K562 (cell line): ENCODE data around the gene PARD3. TPM values are rescaled to one million over a fixed set of nuclear protein-coding genes. Genes with fewer than 3 reads are reported as not detected.
"Not testable (repeated sequence)": the region's sequence is repeated elsewhere in the genome, so short reads cannot be mapped to it uniquely, and the experiment has no call there.

Experiments
- ATAC-seq: fragments of 200-7000 bp; cut with Tn5 transposase; 3 replicates; pipeline ENCODE4 v1.9.1; 2020; ENCODE audit warnings: moderate library complexity
- BruUV-seq: library from RNA; stranded (reverse); fragments of 400-500 nt; replicated peaks from 2 replicates; lab custom pipeline; 2021; lab: Mats Ljungman, UMichigan
- CTCF ChIA-PET: fragments of 300-600 bp; formaldehyde crosslinking; extraction: SDS; loops from one replicate; lab custom pipeline; 2021; ENCODE audit warnings: low intra/inter-chr PET ratio; lab: Yijun Ruan, JAX
- POLR2A ChIA-PET: fragments of 300-600, 350-650 bp; sonication (Branson Sonifier 250); formaldehyde crosslinking; extraction: SDS; loops from one replicate; lab custom pipeline; 2021; ENCODE audit warnings: antibody characterized with exemption, inconsistent platforms; lab: Yijun Ruan, JAX
- DNase-seq, 4 experiments: peaks; one replicate each; pipeline versions ENCODE4 v3.0.0 to v3.0.0-alpha.2; 2011 to 2018; ENCODE audit warnings: low spot score in 3 of 4, mixed read lengths in 3 of 4; ENCODE audit errors: extremely low read depth in 1 of 4
- FAIRE-seq: peaks from 2 replicates; lab custom pipeline; 2011; peaks lifted over from hg19 to GRCh38; lab: Jason Lieb, UNC
- H2AFZ ChIP-seq: 2 replicates; pipeline ENCODE4 v1.6.0; 2011; ENCODE audit warnings: low read depth, low read length, control low read depth, inconsistent platforms
- H3K27ac ChIP-seq: fragments of 200-600 bp; 3 replicates; pipeline ENCODE4 v1.8.0; 2011; ENCODE audit warnings: low read depth, mild to moderate bottlenecking, control low read depth, inconsistent platforms, low read length, moderate library complexity, mixed read lengths; ENCODE audit errors: extremely low read depth
- H3K27me3 ChIP-seq, 2 experiments: fragments of 300-600 bp in 1 of 2; 2 replicates in 1 of 2; 3 replicates in 1 of 2; pipeline versions ENCODE4 v1.6.0 to v1.8.0; 2011; ENCODE audit warnings: inconsistent platforms in 2 of 2, low read length in 2 of 2, mild to moderate bottlenecking in 1 of 2, mixed read lengths in 1 of 2, moderate library complexity in 1 of 2; ENCODE audit not compliant: control insufficient read depth in 2 of 2, insufficient read depth in 2 of 2
- H3K36me3 ChIP-seq: fragments of 300-600 bp; 3 replicates; pipeline ENCODE4 v1.8.0; 2011; ENCODE audit warnings: mild to moderate bottlenecking, low read length, inconsistent platforms; ENCODE audit not compliant: control insufficient read depth, insufficient read depth
- H3K4me1 ChIP-seq, 2 experiments: fragments of 200-600 bp in 1 of 2; replicated peaks in 1 of 2; 2 replicates in 1 of 2; 3 replicates in 1 of 2; pipeline versions ENCODE4 v1.5.1 to v1.8.0; 2011; ENCODE audit warnings: inconsistent platforms in 2 of 2, low read length in 2 of 2, mild to moderate bottlenecking in 1 of 2, mixed read lengths in 1 of 2, moderate library complexity in 1 of 2; ENCODE audit not compliant: control insufficient read depth in 2 of 2, insufficient read depth in 2 of 2
- H3K4me2 ChIP-seq: 2 replicates; pipeline ENCODE4 v1.6.1; 2011; ENCODE audit warnings: low read length, control low read depth, inconsistent platforms, mixed read lengths; ENCODE audit not compliant: insufficient read depth
- H3K4me3 ChIP-seq: fragments of 200-600 bp; sonication (generic), shearing (Covaris generic); 2 replicates; pipeline ENCODE4 v1.5.1; 2016; ENCODE audit warnings: control low read depth, inconsistent platforms
- H3K79me2 ChIP-seq: fragments of 200-600 bp; 3 replicates; pipeline ENCODE4 v1.8.0; 2011; ENCODE audit warnings: low read length, inconsistent platforms; ENCODE audit not compliant: control insufficient read depth, insufficient read depth
- H3K9ac ChIP-seq, 2 experiments: 2 replicates each; pipeline versions ENCODE4 v1.6.0 to v1.6.1; 2011; ENCODE audit warnings: low read depth in 2 of 2, low read length in 2 of 2, control low read depth in 1 of 2, inconsistent platforms in 1 of 2, mild to moderate bottlenecking in 1 of 2, mixed read lengths in 1 of 2; ENCODE audit not compliant: insufficient read depth in 1 of 2
- H3K9me1 ChIP-seq: one replicate; pipeline ENCODE4 v1.6.0; 2011; ENCODE audit warnings: inconsistent platforms, mild to moderate bottlenecking, low read length, moderate library complexity; ENCODE audit not compliant: control insufficient read depth, insufficient read depth
- H3K9me3 ChIP-seq: replicated peaks from 2 replicates; pipeline ENCODE4 v1.5.1; 2011; ENCODE audit warnings: low read depth, low read length, inconsistent platforms; ENCODE audit not compliant: control insufficient read depth, insufficient read depth
- H4K20me1 ChIP-seq: replicated peaks from 2 replicates; pipeline ENCODE4 v1.6.1; 2011; ENCODE audit warnings: low read length, inconsistent platforms, mixed read lengths; ENCODE audit not compliant: control insufficient read depth, insufficient read depth
- WGBS: fragments of 100-300 bp; shearing (Covaris generic); methylation state at CpG from one replicate; pipeline ENCODE4 v1.1.6; 2016; ENCODE audit warnings: low coverage, mixed read lengths; ENCODE audit not compliant: insufficient coverage; ENCODE audit errors: missing lambda C conversion rate; 5-methylcytosine and 5-hydroxymethylcytosine counted together
- in situ Hi-C: fragments of 300-500 bp; cut with MboI; formaldehyde crosslinking; loops from 4 replicates; pipeline ENCODE4 v1.15.0; 2018; ENCODE audit warnings: inconsistent platforms, mixed read lengths
- intact Hi-C: fragments of 100-400 bp; cut with micrococcal nuclease; formaldehyde crosslinking; loops from 2 replicates; pipeline ENCODE4 v1.14.2; 2022
- polyA plus RNA-seq, 8 experiments: library from polyadenylated mRNA; depleted of rRNA in 4 of 8; stranded (reverse) in 5 of 8; unstranded in 3 of 8; fragments of >200 nt; fragmentation: Nextera tagmentation in 2 of 8; fragmentation: Illumina TruSeq in 1 of 8; extraction: Ambion mirVana in 2 of 8; extraction: Trizol in 1 of 8; gene quantifications; 2 replicates each; pipeline versions ENCODE4 v1.2.1 to v1.2.3, GENCODE V29; 2011 to 2014; ENCODE audit warnings: inconsistent platforms in 1 of 8, missing spikeins in 1 of 8
- total RNA-seq, 7 experiments: library from RNA; depleted of rRNA in 6 of 7; stranded (reverse); fragments of >200 nt in 6 of 7; fragmentation: Illumina TruSeq in 2 of 7; extraction: Trizol in 2 of 7; gene quantifications; 2 replicates each; pipeline versions ENCODE4 v1.2.1 to v1.2.3, GENCODE V29; 2011 to 2021; ENCODE audit warnings: low replicate concordance in 1 of 7

PARD3 gene
- total and polyA plus RNA-seq, 9 of the 15 experiments (the other 6 are each of a cell fraction or from before 2014, with no cell fraction given), result 2.7 to 11.7 (median 7.7) TPM

GRCh38 chr10:34427158-34427910 lies 387.8 kb downstream of the PARD3 start:
- H3K36me3 ChIP-seq, H3K27ac ChIP-seq, intact Hi-C loops, H3K4me2 ChIP-seq, H3K79me2 ChIP-seq, H3K27me3 ChIP-seq, H3K9me3 ChIP-seq, H3K4me1 ChIP-seq, ATAC-seq, H3K4me3 ChIP-seq, H4K20me1 ChIP-seq, in situ Hi-C loops, DNase-seq, H2AFZ ChIP-seq, H3K9me1 ChIP-seq, H3K9ac ChIP-seq, CTCF ChIA-PET, BruUV-seq, FAIRE-seq: not testable (repeated sequence)
- POLR2A ChIA-PET, result interaction anchor here (0.6 kb wide), 1 partner anchor 40 kb away, joined by 3 read pairs; no protein-coding TSS in a partner anchor
- WGBS, result 35% methylated on average over 18 of the region's 20 CpGs

GRCh38 chr10:34426538-34427157 lies 388.4 kb downstream of the PARD3 start:
- WGBS, result 40% methylated on average over 6 of the region's 7 CpGs
- H2AFZ ChIP-seq, ATAC-seq, H3K9me3 ChIP-seq, H3K9me1 ChIP-seq, H3K4me3 ChIP-seq, H3K27me3 ChIP-seq, DNase-seq, intact Hi-C loops, H3K36me3 ChIP-seq, H4K20me1 ChIP-seq, H3K4me2 ChIP-seq, H3K4me1 ChIP-seq, POLR2A ChIA-PET, CTCF ChIA-PET, H3K27ac ChIP-seq, H3K9ac ChIP-seq, in situ Hi-C loops, BruUV-seq, H3K79me2 ChIP-seq, FAIRE-seq: not testable (repeated sequence)
